Thyroid gland (tissue), 4 donors: ENCODE measurements around the gene BCAS1.

Source experiments
- POLR2A ChIP-seq, 2 donors: fragments of 450-650 bp; IDR thresholded peaks; one replicate each; pipeline ENCODE4 v1.6.1; 2017; ENCODE audit warnings: antibody characterized with exemption in 2 of 2, mild to moderate bottlenecking in 2 of 2, moderate library complexity in 1 of 2
- TF ChIP-seq, protein P1 (sequence below), 6 experiments: fragments of 200-600 bp in 3 of 6; fragments of 450-650 bp in 3 of 6; sonication (generic) in 3 of 6; IDR thresholded peaks; one replicate each; pipeline ENCODE4 v1.5.1; 2016 to 2019; ENCODE audit warnings: antibody characterized with exemption in 6 of 6, mild to moderate bottlenecking in 2 of 6, inconsistent platforms in 1 of 6, moderate library complexity in 1 of 6

DNA sequence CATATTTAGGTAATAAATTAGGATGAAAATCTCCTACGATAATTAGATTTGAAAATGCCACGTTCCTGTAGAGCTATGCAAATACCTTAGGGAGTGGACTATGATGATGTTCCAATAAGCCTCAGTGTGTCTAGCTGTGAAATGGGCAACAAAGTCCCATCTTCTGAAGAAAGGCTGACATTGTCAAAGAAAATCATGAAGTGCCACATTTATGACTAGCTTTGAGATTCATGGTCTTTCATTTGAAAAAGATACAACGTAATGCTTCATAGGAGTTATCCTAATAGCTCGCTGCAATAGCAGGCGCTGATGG lies 23.8 kb upstream of the BCAS1 start:
- TF ChIP-seq, protein P1, sequence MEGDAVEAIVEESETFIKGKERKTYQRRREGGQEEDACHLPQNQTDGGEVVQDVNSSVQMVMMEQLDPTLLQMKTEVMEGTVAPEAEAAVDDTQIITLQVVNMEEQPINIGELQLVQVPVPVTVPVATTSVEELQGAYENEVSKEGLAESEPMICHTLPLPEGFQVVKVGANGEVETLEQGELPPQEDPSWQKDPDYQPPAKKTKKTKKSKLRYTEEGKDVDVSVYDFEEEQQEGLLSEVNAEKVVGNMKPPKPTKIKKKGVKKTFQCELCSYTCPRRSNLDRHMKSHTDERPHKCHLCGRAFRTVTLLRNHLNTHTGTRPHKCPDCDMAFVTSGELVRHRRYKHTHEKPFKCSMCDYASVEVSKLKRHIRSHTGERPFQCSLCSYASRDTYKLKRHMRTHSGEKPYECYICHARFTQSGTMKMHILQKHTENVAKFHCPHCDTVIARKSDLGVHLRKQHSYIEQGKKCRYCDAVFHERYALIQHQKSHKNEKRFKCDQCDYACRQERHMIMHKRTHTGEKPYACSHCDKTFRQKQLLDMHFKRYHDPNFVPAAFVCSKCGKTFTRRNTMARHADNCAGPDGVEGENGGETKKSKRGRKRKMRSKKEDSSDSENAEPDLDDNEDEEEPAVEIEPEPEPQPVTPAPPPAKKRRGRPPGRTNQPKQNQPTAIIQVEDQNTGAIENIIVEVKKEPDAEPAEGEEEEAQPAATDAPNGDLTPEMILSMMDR (IDR thresholded peaks at IDR 0.05) = no peak
- no peak for TF ChIP-seq POLR2A (IDR thresholded peaks at IDR 0.05)
